ENCODE results near the gene GHRHR. TPM values are rescaled to one million over a fixed set of nuclear protein-coding genes. Genes with fewer than 3 reads are reported as not detected.

GHRHR gene
- total and polyA plus RNA-seq, 5 donors from 2014 or later, result not detected

- Mint-ChIP-seq H3K9me3 (no peaks in the 10 kb centered on the region), H3K36me3 (no peaks in the 10 kb centered on the region), H3K4me3 (no peak overlapping the region), H3K27me3 (peaks cover 4% of the 10 kb centered on the region), H3K4me1 (peaks cover 0 to 2% (median under 1%) of the 10 kb centered on the region in 4 donors), H3K27ac (no peak overlapping the region)
- Histone ChIP-seq H3K27me3 (ENCODE audit: control insufficient read depth, insufficient read depth, low read length) (no peaks in the 10 kb centered on the region), H3K36me3 (ENCODE audit: control insufficient read depth, insufficient read depth, low read length) (no peaks in the 10 kb centered on the region), H3K27ac (ENCODE audit: insufficient read depth, low read length, poor library complexity, severe bottlenecking) (no peak overlapping the region), H3K4me3 (ENCODE audit: low read depth, low read length) (no peak overlapping the region), H3K9me3 (ENCODE audit: control insufficient read depth in 2 of 2, low read length in 2 of 2) (no peaks in the 10 kb centered on the region), H3K4me1 (ENCODE audit: control insufficient read depth, insufficient read depth, low read length, poor library complexity, severe bottlenecking) (no peaks in the 10 kb centered on the region)
- DNase-seq (no peak), ATAC-seq (ENCODE audit: low read depth in 2 of 2) (no peak)
These were observed 33.6 kb downstream of the GHRHR start for GRCh38 chr7:30997316-30997715.

GRCh38 chr7:30998180-30998579, 34.4 kb downstream of the GHRHR start:
- no peaks in the 10 kb centered on the region for H3K4me1 ChIP-seq (ENCODE audit: control insufficient read depth, insufficient read depth, low read length, poor library complexity, severe bottlenecking)
- H3K36me3 ChIP-seq (ENCODE audit: control insufficient read depth, insufficient read depth, low read length), result no peaks in the 10 kb centered on the region
- Mint-ChIP-seq H3K27ac (no peak overlapping the region), H3K36me3 (no peaks in the 10 kb centered on the region), H3K4me3 (no peak overlapping the region), H3K9me3 (peaks cover 0 to 3% (median 0%) of the 10 kb centered on the region in 7 donors), H3K27me3 (peaks cover 4% of the 10 kb centered on the region), H3K4me1 (peaks cover 0 to 4% (median 1%) of the 10 kb centered on the region in 4 donors)
- H3K4me3 ChIP-seq (ENCODE audit: low read depth, low read length), result no peak overlapping the region
- ATAC-seq (ENCODE audit: low read depth in 2 of 2) (no peak), DNase-seq (no peak)
- H3K9me3 ChIP-seq (ENCODE audit: control insufficient read depth in 2 of 2, low read length in 2 of 2), result no peaks in the 10 kb centered on the region
- no peak overlapping the region for H3K27ac ChIP-seq (ENCODE audit: insufficient read depth, low read length, poor library complexity, severe bottlenecking)
- H3K27me3 ChIP-seq (ENCODE audit: control insufficient read depth, insufficient read depth, low read length), result no peaks in the 10 kb centered on the region

GRCh38 chr7:31000161-31000693, 36.5 kb downstream of the GHRHR start:
- no peaks in the 10 kb centered on the region for H3K9me3 ChIP-seq (ENCODE audit: control insufficient read depth in 2 of 2, low read length in 2 of 2)
- peaks cover 0 to 4% (median 1%) of the 10 kb centered on the region in 4 donors for H3K4me1 Mint-ChIP-seq
- no peak overlapping the region for H3K27ac ChIP-seq (ENCODE audit: insufficient read depth, low read length, poor library complexity, severe bottlenecking)
- no peak overlapping the region for H3K27ac Mint-ChIP-seq
- no peak overlapping the region for H3K4me3 ChIP-seq (ENCODE audit: low read depth, low read length)
- H3K36me3 Mint-ChIP-seq, result no peaks in the 10 kb centered on the region
- no peaks in the 10 kb centered on the region for H3K27me3 ChIP-seq (ENCODE audit: control insufficient read depth, insufficient read depth, low read length)
- peaks cover 0 to 4% (median 0%) of the 10 kb centered on the region in 7 donors for H3K9me3 Mint-ChIP-seq
- no peaks in the 10 kb centered on the region for H3K4me1 ChIP-seq (ENCODE audit: control insufficient read depth, insufficient read depth, low read length, poor library complexity, severe bottlenecking)
- no peaks in the 10 kb centered on the region for H3K36me3 ChIP-seq (ENCODE audit: control insufficient read depth, insufficient read depth, low read length)
- H3K4me3 Mint-ChIP-seq, result no peak overlapping the region
- H3K27me3 Mint-ChIP-seq, result peaks cover 4% of the 10 kb centered on the region
- DNase-seq (no peak), ATAC-seq (ENCODE audit: low read depth in 2 of 2) (no peak)

GRCh38 chr7:31000779-31001178, 37.0 kb downstream of the GHRHR start:
- no peaks in the 10 kb centered on the region for H3K4me1 ChIP-seq (ENCODE audit: control insufficient read depth, insufficient read depth, low read length, poor library complexity, severe bottlenecking)
- Mint-ChIP-seq H3K9me3 (peaks cover 0 to 4% (median 0%) of the 10 kb centered on the region in 7 donors), H3K27me3 (peaks cover 4% of the 10 kb centered on the region), H3K27ac (no peak overlapping the region), H3K36me3 (no peaks in the 10 kb centered on the region), H3K4me1 (peaks cover 0 to 4% (median 1%) of the 10 kb centered on the region in 4 donors), H3K4me3 (no peak overlapping the region)
- no peaks in the 10 kb centered on the region for H3K36me3 ChIP-seq (ENCODE audit: control insufficient read depth, insufficient read depth, low read length)
- no peaks in the 10 kb centered on the region for H3K9me3 ChIP-seq (ENCODE audit: control insufficient read depth in 2 of 2, low read length in 2 of 2)
- no peaks in the 10 kb centered on the region for H3K27me3 ChIP-seq (ENCODE audit: control insufficient read depth, insufficient read depth, low read length)
- ATAC-seq (ENCODE audit: low read depth in 2 of 2) (no peak), DNase-seq (no peak)
- no peak overlapping the region for H3K4me3 ChIP-seq (ENCODE audit: low read depth, low read length)
- H3K27ac ChIP-seq (ENCODE audit: insufficient read depth, low read length, poor library complexity, severe bottlenecking), result no peak overlapping the region

GRCh38 chr7:31002256-31002655, 38.5 kb downstream of the GHRHR start:
- no peak for DNase-seq
- no peaks in the 10 kb centered on the region for H3K36me3 ChIP-seq (ENCODE audit: control insufficient read depth, insufficient read depth, low read length)
- no peak overlapping the region for H3K27ac ChIP-seq (ENCODE audit: insufficient read depth, low read length, poor library complexity, severe bottlenecking)
- Mint-ChIP-seq H3K27me3 (peaks cover 2% of the 10 kb centered on the region), H3K36me3 (no peaks in the 10 kb centered on the region), H3K4me3 (no peak overlapping the region), H3K4me1 (peaks cover 0 to 4% (median 1%) of the 10 kb centered on the region in 4 donors), H3K9me3 (peaks cover 0 to 4% (median 0%) of the 10 kb centered on the region in 7 donors), H3K27ac (no peak overlapping the region)
- H3K4me1 ChIP-seq (ENCODE audit: control insufficient read depth, insufficient read depth, low read length, poor library complexity, severe bottlenecking), result no peaks in the 10 kb centered on the region
- H3K4me3 ChIP-seq (ENCODE audit: low read depth, low read length), result no peak overlapping the region
- H3K27me3 ChIP-seq (ENCODE audit: control insufficient read depth, insufficient read depth, low read length), result no peaks in the 10 kb centered on the region
- H3K9me3 ChIP-seq (ENCODE audit: control insufficient read depth in 2 of 2, low read length in 2 of 2), result no peaks in the 10 kb centered on the region
- no peak for ATAC-seq (ENCODE audit: low read depth in 2 of 2)

- Mint-ChIP-seq H3K4me3 (no peak overlapping the region), H3K27ac (no peak overlapping the region), H3K36me3 (no peaks in the 10 kb centered on the region), H3K27me3 (no peaks in the 10 kb centered on the region), H3K4me1 (peaks cover 0 to 4% (median 1%) of the 10 kb centered on the region in 4 donors), H3K9me3 (peaks cover 0 to 4% (median 0%) of the 10 kb centered on the region in 7 donors)
- no peak for DNase-seq
- Histone ChIP-seq H3K27me3 (ENCODE audit: control insufficient read depth, insufficient read depth, low read length) (no peaks in the 10 kb centered on the region), H3K4me1 (ENCODE audit: control insufficient read depth, insufficient read depth, low read length, poor library complexity, severe bottlenecking) (no peaks in the 10 kb centered on the region), H3K9me3 (ENCODE audit: control insufficient read depth in 2 of 2, low read length in 2 of 2) (no peaks in the 10 kb centered on the region), H3K36me3 (ENCODE audit: control insufficient read depth, insufficient read depth, low read length) (no peaks in the 10 kb centered on the region), H3K4me3 (ENCODE audit: low read depth, low read length) (no peak overlapping the region), H3K27ac (ENCODE audit: insufficient read depth, low read length, poor library complexity, severe bottlenecking) (no peak overlapping the region)
- ATAC-seq (ENCODE audit: low read depth in 2 of 2), result no peak
These were observed 39.3 kb downstream of the GHRHR start for GRCh38 chr7:31003097-31003496.

- H3K9me3 ChIP-seq (ENCODE audit: control insufficient read depth in 2 of 2, low read length in 2 of 2), result no peaks in the 10 kb centered on the region
- H3K4me1 Mint-ChIP-seq, result peaks cover 0 to 4% (median 1%) of the 10 kb centered on the region in 4 donors
- ATAC-seq (ENCODE audit: low read depth in 2 of 2) (no peak), DNase-seq (no peak)
- no peak overlapping the region for H3K4me3 Mint-ChIP-seq
- H3K36me3 Mint-ChIP-seq, result no peaks in the 10 kb centered on the region
- no peak overlapping the region for H3K27ac ChIP-seq (ENCODE audit: insufficient read depth, low read length, poor library complexity, severe bottlenecking)
- H3K36me3 ChIP-seq (ENCODE audit: control insufficient read depth, insufficient read depth, low read length), result no peaks in the 10 kb centered on the region
- H3K27ac Mint-ChIP-seq, result no peak overlapping the region
- H3K27me3 Mint-ChIP-seq, result no peaks in the 10 kb centered on the region
- H3K4me1 ChIP-seq (ENCODE audit: control insufficient read depth, insufficient read depth, low read length, poor library complexity, severe bottlenecking), result no peaks in the 10 kb centered on the region
- H3K4me3 ChIP-seq (ENCODE audit: low read depth, low read length), result no peak overlapping the region
- H3K27me3 ChIP-seq (ENCODE audit: control insufficient read depth, insufficient read depth, low read length), result no peaks in the 10 kb centered on the region
- H3K9me3 Mint-ChIP-seq, result peaks cover 0 to 4% (median 0%) of the 10 kb centered on the region in 7 donors
These were observed 40.0 kb downstream of the GHRHR start for GRCh38 chr7:31003721-31004120.

GRCh38 chr7:31004393-31004792, 40.6 kb downstream of the GHRHR start:
- peaks cover 0 to 4% (median 1%) of the 10 kb centered on the region in 4 donors for H3K4me1 Mint-ChIP-seq
- peaks cover 0 to 4% (median 0%) of the 10 kb centered on the region in 7 donors for H3K9me3 Mint-ChIP-seq
- H3K27me3 ChIP-seq (ENCODE audit: control insufficient read depth, insufficient read depth, low read length), result no peaks in the 10 kb centered on the region
- peaks cover 6% of the 10 kb centered on the region for H3K27me3 Mint-ChIP-seq
- no peak overlapping the region for H3K4me3 Mint-ChIP-seq
- no peaks in the 10 kb centered on the region for H3K4me1 ChIP-seq (ENCODE audit: control insufficient read depth, insufficient read depth, low read length, poor library complexity, severe bottlenecking)
- H3K4me3 ChIP-seq (ENCODE audit: low read depth, low read length), result no peak overlapping the region
- H3K27ac ChIP-seq (ENCODE audit: insufficient read depth, low read length, poor library complexity, severe bottlenecking), result no peak overlapping the region
- H3K9me3 ChIP-seq (ENCODE audit: control insufficient read depth in 2 of 2, low read length in 2 of 2), result no peaks in the 10 kb centered on the region
- no peaks in the 10 kb centered on the region for H3K36me3 Mint-ChIP-seq
- H3K36me3 ChIP-seq (ENCODE audit: control insufficient read depth, insufficient read depth, low read length), result no peaks in the 10 kb centered on the region
- DNase-seq (no peak), ATAC-seq (ENCODE audit: low read depth in 2 of 2) (no peak)
- no peak overlapping the region for H3K27ac Mint-ChIP-seq

All from CD4-positive, CD25-positive, alpha-beta regulatory T cell (primary cell).